GM12872 (cell line): Measurements from ENCODE around the gene TXNRD1.

Source experiments
- CTCF ChIP-seq: IDR thresholded peaks from 3 replicates; pipeline ENCODE4 v1.5.1; 2011; ENCODE audit warnings: low read depth, mild to moderate bottlenecking, low read length, moderate library complexity; ENCODE audit not compliant: insufficient read depth

TXNRD1 gene

DNA sequence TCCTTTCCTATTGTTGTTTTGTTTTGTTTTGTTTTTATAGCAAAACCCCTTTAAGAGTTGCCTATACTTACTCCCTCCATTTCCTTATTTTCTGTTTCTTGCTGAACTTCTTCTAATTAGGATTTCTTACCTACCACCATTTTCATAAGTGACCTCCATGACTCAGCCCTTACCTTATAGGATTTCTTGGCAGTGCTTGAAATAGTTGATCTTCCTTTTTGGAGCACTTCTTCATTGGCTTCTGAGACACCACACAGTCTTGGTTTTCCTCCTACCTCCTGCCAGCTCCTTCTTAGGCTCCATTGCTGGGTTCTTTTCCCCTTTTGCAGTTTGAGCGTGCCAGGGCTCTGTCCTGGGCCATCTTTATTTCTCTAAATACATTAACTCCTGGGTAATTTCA is 64.5 kb downstream of the TXNRD1 start:
- no peak for TF ChIP-seq CTCF

GRCh38 chr12:104280717-104281458 is 65.3 kb downstream of the TXNRD1 start:
- TF ChIP-seq CTCF: no peak

- no peak for TF ChIP-seq CTCF
Observed at GRCh38 chr12:104281636-104282035, 66.1 kb downstream of the TXNRD1 start.

DNA sequence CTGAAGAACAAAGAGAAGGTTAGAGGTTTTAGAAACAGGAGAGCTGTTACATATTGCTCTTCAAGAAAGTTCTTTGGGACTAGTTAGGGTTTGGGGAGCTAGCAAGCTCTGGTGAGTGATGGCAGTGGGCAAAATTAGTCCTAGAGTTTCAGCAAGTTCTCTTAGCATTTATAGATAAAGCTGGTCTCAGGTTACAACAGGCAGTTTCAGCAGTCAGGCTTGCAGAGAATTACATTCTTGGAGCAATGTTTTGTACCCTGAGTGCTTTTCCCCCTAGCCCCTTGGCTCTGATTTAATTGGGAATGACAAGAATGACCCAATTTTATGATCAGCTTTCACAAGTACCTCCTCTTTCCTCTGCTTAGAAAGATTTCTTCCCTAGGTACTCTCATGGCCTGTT is 66.5 kb downstream of the TXNRD1 start:
- TF ChIP-seq CTCF: no peak

DNA sequence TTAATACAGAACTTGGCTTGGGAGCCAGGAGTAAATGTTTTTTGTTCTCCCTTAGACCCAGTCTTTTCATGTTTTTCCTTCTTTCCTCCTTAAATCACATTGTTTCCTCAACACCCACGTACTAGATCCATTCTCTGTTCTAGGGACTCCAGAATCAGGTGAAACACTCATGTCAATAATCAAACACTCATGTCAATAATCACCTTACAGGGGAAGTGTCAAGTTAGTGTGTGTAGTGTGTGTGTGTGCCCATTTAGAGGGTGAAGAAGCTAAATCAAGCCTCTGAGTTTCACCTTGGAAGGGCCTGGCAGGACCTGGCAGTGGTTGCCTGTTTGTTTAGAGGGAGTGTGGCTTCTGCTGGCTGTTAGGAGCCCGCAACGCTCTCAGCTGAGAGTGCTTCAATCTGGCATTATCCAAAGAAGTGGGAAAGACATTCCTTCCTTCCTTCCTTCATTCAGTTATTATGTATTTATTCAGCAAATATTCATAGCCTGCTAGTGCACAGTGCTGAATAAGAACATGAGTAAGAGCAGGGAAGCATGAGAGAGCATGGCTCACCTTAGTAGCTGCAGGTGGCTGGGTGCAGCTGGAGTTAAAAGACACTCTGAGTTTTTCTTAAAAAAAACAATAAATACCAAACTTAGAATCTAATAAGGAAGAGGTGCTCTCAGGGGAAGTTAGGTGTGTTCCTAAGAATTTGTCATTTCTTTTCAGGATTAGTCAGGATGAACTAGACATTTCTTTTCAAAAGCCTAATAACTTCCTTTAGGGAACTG is 70.3 kb downstream of the TXNRD1 start:
- TF ChIP-seq CTCF: no peak

GRCh38 chr12:104286516-104287482 is 71.2 kb downstream of the TXNRD1 start:
- no peak for TF ChIP-seq CTCF
